IMR-90 (cell line): Measurements from ENCODE around the gene SRI. TPM values are rescaled to one million over a fixed set of nuclear protein-coding genes. Genes with fewer than 3 reads are reported as not detected.

Experiments used
- ATAC-seq: fragments of 200-7000 bp; cut with Tn5 transposase; 2 replicates; pipeline ENCODE4 v1.9.1; 2020; ENCODE audit warnings: low read depth, mild to moderate bottlenecking, moderate library complexity
- BruUV-seq: library from RNA; stranded (reverse); fragments of 400-500 nt; replicated peaks from 2 replicates; lab custom pipeline; 2021; lab: Mats Ljungman, UMichigan
- CTCF ChIA-PET: fragments of 300-600 bp; formaldehyde crosslinking; extraction: SDS; loops from one replicate; lab custom pipeline; 2021; ENCODE audit warnings: antibody characterized with exemption; lab: Yijun Ruan, JAX
- POLR2A ChIA-PET: fragments of 300-600 bp; sonication (Branson Sonifier 250); formaldehyde crosslinking; loops from one replicate; lab custom pipeline; 2022; ENCODE audit warnings: antibody characterized with exemption; ENCODE audit not compliant: unreplicated experiment; lab: Charles Lee
- DNase-seq: peaks from one replicate; pipeline ENCODE4 v3.0.0; 2013
- H2AFZ ChIP-seq: replicated peaks from 2 replicates; pipeline ENCODE3; 2013; ENCODE audit warnings: low read length, mild to moderate bottlenecking; ENCODE audit not compliant: poor library complexity
- H2AK5ac ChIP-seq: 2 replicates; pipeline ENCODE4 v1.6.1; 2013; ENCODE audit warnings: low read depth, low read length, inconsistent platforms
- H2AK9ac ChIP-seq: replicated peaks from 2 replicates; pipeline ENCODE3; 2013; ENCODE audit warnings: mild to moderate bottlenecking, low read depth, low read length, moderate library complexity; ENCODE audit not compliant: poor library complexity
- H2BK120ac ChIP-seq: 2 replicates; pipeline ENCODE4 v1.6.1; 2013; ENCODE audit warnings: low read depth, low read length, inconsistent platforms
- H2BK15ac ChIP-seq: 3 replicates; pipeline ENCODE4 v1.6.1; 2013; ENCODE audit warnings: low read depth, low read length, inconsistent platforms
- H2BK20ac ChIP-seq: 2 replicates; pipeline ENCODE4 v1.6.1; 2013; ENCODE audit warnings: low read depth, mild to moderate bottlenecking, inconsistent platforms, low read length, moderate library complexity
- H2BK5ac ChIP-seq: 2 replicates; pipeline ENCODE4 v1.6.1; 2013; ENCODE audit warnings: mild to moderate bottlenecking, low read depth, low read length, inconsistent platforms; ENCODE audit not compliant: poor library complexity, severe bottlenecking
- H3K14ac ChIP-seq: replicated peaks from 2 replicates; pipeline ENCODE4 v1.6.1; 2013; ENCODE audit warnings: low read depth, low read length, inconsistent platforms
- H3K18ac ChIP-seq: 2 replicates; pipeline ENCODE4 v1.6.1; 2013; ENCODE audit warnings: low read depth, low read length, control low read depth
- H3K23ac ChIP-seq: 2 replicates; pipeline ENCODE4 v1.6.1; 2013; ENCODE audit warnings: low read depth, low read length, inconsistent platforms
- H3K27ac ChIP-seq: 2 replicates; pipeline ENCODE4 v1.5.1; 2013; ENCODE audit warnings: mild to moderate bottlenecking, control low read depth, low read length; ENCODE audit not compliant: insufficient read depth
- H3K27me3 ChIP-seq: 2 replicates; pipeline ENCODE4 v1.6.1; 2013; ENCODE audit warnings: low read length; ENCODE audit not compliant: control insufficient read depth, insufficient read depth
- H3K36me3 ChIP-seq: 2 replicates; pipeline ENCODE4 v1.6.1; 2013; ENCODE audit warnings: low read length, mixed read lengths; ENCODE audit not compliant: control insufficient read depth, insufficient read depth
- H3K4ac ChIP-seq: 2 replicates; pipeline ENCODE4 v1.6.1; 2013; ENCODE audit warnings: low read depth, low read length, inconsistent platforms
- H3K4me1 ChIP-seq: 2 replicates; pipeline ENCODE4 v1.6.1; 2013; ENCODE audit warnings: low read length, mixed read lengths; ENCODE audit not compliant: control insufficient read depth, insufficient read depth
- H3K4me2 ChIP-seq: 2 replicates; pipeline ENCODE4 v1.6.1; 2013; ENCODE audit warnings: low read depth, mild to moderate bottlenecking, control low read depth, low read length, moderate library complexity
- H3K4me3 ChIP-seq: 2 replicates; pipeline ENCODE4 v1.5.1; 2013; ENCODE audit warnings: low read depth, mild to moderate bottlenecking, control low read depth, low read length, moderate library complexity; ENCODE audit not compliant: insufficient read depth
- H3K56ac ChIP-seq: 2 replicates; pipeline ENCODE4 v1.6.1; 2013; ENCODE audit warnings: low read length, inconsistent platforms; ENCODE audit not compliant: insufficient read depth; ENCODE audit errors: extremely low read depth
- H3K79me1 ChIP-seq, 2 experiments: 2 replicates each; pipeline ENCODE4 v1.6.1; 2013; ENCODE audit warnings: low read length in 2 of 2, inconsistent platforms in 1 of 2, low read depth in 1 of 2
- H3K9ac ChIP-seq: 2 replicates; pipeline ENCODE4 v1.6.1; 2013; ENCODE audit warnings: low read depth, low read length, control low read depth
- H3K9me1 ChIP-seq: 2 replicates; pipeline ENCODE4 v1.6.1; 2013; ENCODE audit warnings: low read length, inconsistent platforms; ENCODE audit not compliant: insufficient read depth
- H3K9me3 ChIP-seq: 2 replicates; pipeline ENCODE4 v1.6.1; 2013; ENCODE audit warnings: low read length; ENCODE audit not compliant: control insufficient read depth, insufficient read depth
- H4K20me1 ChIP-seq: 2 replicates; pipeline ENCODE4 v1.6.1; 2013; ENCODE audit warnings: low read length, inconsistent platforms; ENCODE audit not compliant: insufficient read depth
- H4K5ac ChIP-seq: 2 replicates; pipeline ENCODE4 v1.6.1; 2013; ENCODE audit warnings: mild to moderate bottlenecking, low read depth, low read length, control low read depth
- H4K8ac ChIP-seq, 2 experiments: 2 replicates each; pipeline ENCODE4 v1.6.1; 2013; ENCODE audit warnings: low read depth in 2 of 2, low read length in 2 of 2, control low read depth in 1 of 2, inconsistent platforms in 1 of 2
- H4K91ac ChIP-seq: 2 replicates; pipeline ENCODE4 v1.6.1; 2013; ENCODE audit warnings: low read depth, low read length, inconsistent platforms; ENCODE audit not compliant: insufficient read depth
- BHLHE40 ChIP-seq: fragments of 150-350 bp; IDR thresholded peaks from 2 replicates; pipeline ENCODE4 v1.6.1; 2016; ENCODE audit warnings: mild to moderate bottlenecking, low read depth, low read length
- MAZ ChIP-seq: IDR thresholded peaks from 2 replicates; pipeline ENCODE4 v1.6.1; 2012; ENCODE audit warnings: low read depth, mild to moderate bottlenecking, low read length, improper control_type of control experiment, moderate library complexity, borderline replicate concordance
- RCOR1 ChIP-seq: IDR thresholded peaks from 2 replicates; pipeline ENCODE4 v1.6.1; 2012; ENCODE audit warnings: mild to moderate bottlenecking, low read length, improper control_type of control experiment; ENCODE audit not compliant: insufficient replicate concordance
- RFX5 ChIP-seq: IDR thresholded peaks from 2 replicates; pipeline ENCODE4 v1.8.0; 2012; ENCODE audit warnings: low read depth, mild to moderate bottlenecking, low read length, moderate library complexity
- SMC3 ChIP-seq: fragments of 150-350 bp; IDR thresholded peaks from 2 replicates; pipeline ENCODE4 v1.6.1; 2016; ENCODE audit warnings: low read depth, mild to moderate bottlenecking, antibody characterized with exemption, low read length, moderate library complexity
- USF2 ChIP-seq: fragments of 150-350 bp; IDR thresholded peaks from 2 replicates; pipeline ENCODE4 v1.6.1; 2017; ENCODE audit warnings: mild to moderate bottlenecking, antibody characterized with exemption, low read length, low read depth
- WGBS, 2 experiments: methylation state at CpG; one replicate each; pipeline versions ENCODE4 v1.1.5 to v1.1.7; 2013; ENCODE audit warnings: missing lambda C conversion rate in 2 of 2; ENCODE audit not compliant: insufficient read length in 1 of 2; ENCODE audit errors: extremely low coverage in 2 of 2; 5-methylcytosine and 5-hydroxymethylcytosine counted together
- dilution Hi-C: fragments of 300-500 bp; cut with HindIII; formaldehyde crosslinking; loops from one replicate; pipeline ENCODE4 v1.14.3; 2018; ENCODE audit warnings: low sequenced_read_pairs; ENCODE audit not compliant: unreplicated experiment
- in situ Hi-C: fragments of 300-500 bp; cut with MboI; formaldehyde crosslinking; loops from 3 replicates; pipeline ENCODE4 v1.14.3; 2019; ENCODE audit warnings: low sequenced_read_pairs, inconsistent platforms, mixed read lengths
- intact Hi-C: fragments of 100-400 bp; cut with micrococcal nuclease; formaldehyde crosslinking; loops from 2 replicates; pipeline ENCODE4 v1.10.0; 2022
- polyA plus RNA-seq, 3 experiments: library from polyadenylated mRNA; depleted of rRNA; stranded (reverse); fragments of >200 nt; gene quantifications; 2 replicates each; pipeline ENCODE4 v1.2.3, GENCODE V29; 2012; ENCODE audit warnings: low replicate concordance in 1 of 3
- total RNA-seq: library from RNA; depleted of rRNA; stranded (reverse); fragments of >200 nt; gene quantifications from 2 replicates; pipeline ENCODE4 v1.2.3, GENCODE V29; 2012

Gene SRI
- total and polyA plus RNA-seq, 2 of the 4 experiments (the other 2 are of a cell fraction), result 83.3 to 115 TPM

GRCh38 chr7:88206254-88206653, 13.6 kb downstream of the SRI start:
- Histone ChIP-seq H2BK20ac (no peak overlapping the region), H3K23ac (no peak overlapping the region), H2AFZ (no peak overlapping the region), H2BK15ac (no peak overlapping the region), H3K56ac (no peak overlapping the region), H4K8ac (no peak overlapping the region), H3K4me1 (peaks cover 2% of the 10 kb centered on the region), H2AK5ac (no peak overlapping the region), H2BK120ac (no peak overlapping the region), H3K4ac (no peak overlapping the region), H3K79me1 (no peaks in the 10 kb centered on the region; a peak in 1 of 4 replicates), H2BK5ac (no peak overlapping the region), H4K91ac (no peak overlapping the region), H3K9me1 (no peaks in the 10 kb centered on the region), H4K5ac (no peak overlapping the region), H3K14ac (no peak overlapping the region), H3K18ac (no peak overlapping the region), H3K9ac (no peak overlapping the region), H2AK9ac (no peak overlapping the region), H3K27ac (no peak overlapping the region), H3K36me3 (peaks cover 37% of the 10 kb centered on the region), H3K4me2 (no peak overlapping the region), H3K9me3 (no peaks in the 10 kb centered on the region), H3K27me3 (no peaks in the 10 kb centered on the region), H3K4me3 (no peak overlapping the region), H4K20me1 (no peaks in the 10 kb centered on the region; the same call in 1 of the 2 replicates)
- CTCF ChIA-PET, result no interaction called here
- dilution Hi-C loops (no loop called here), in situ Hi-C loops (no loop called here), intact Hi-C loops (no loop called here)
- peak; percentile 20 for DNase-seq
- no peak for TF ChIP-seq MAZ
- TF ChIP-seq USF2, result no peak
- TF ChIP-seq RFX5, result no peak
- TF ChIP-seq SMC3, result no peak
- TF ChIP-seq RCOR1, result no peak
- no peak for TF ChIP-seq BHLHE40
- BruUV-seq, result no TSS peak
- POLR2A ChIA-PET, result interaction anchor here (1.2 kb wide), 1 partner anchor 12 kb away, joined by 3 read pairs; no protein-coding TSS in a partner anchor
- ATAC-seq, result peak; percentile 90
- WGBS, 2 experiments, result no CpG with 5 or more reads among the region's 4 CpGs
